ENCODE data around the gene TMEM183A. TPM values are rescaled to one million over a fixed set of nuclear protein-coding genes. Genes with fewer than 3 reads are reported as not detected.

The TMEM183A gene
- polyA plus RNA-seq, 1 experiment: 103 TPM

GRCh38 chr1:203051841-203052324, 44.7 kb downstream of the TMEM183A start:
- TF ChIP-seq CTCF (IDR thresholded peaks at IDR 0.05; ENCODE audit: insufficient read depth, low read depth, low read length): no peak
- ChIA-PET POLR2A (no interaction called here), CTCF (interaction anchor here (11.2 kb wide), 1 partner anchor 12 kb away, joined by 105 read pairs; no protein-coding TSS in a partner anchor)
- DNase-seq (ENCODE audit: low read depth): no peak
- Histone ChIP-seq H3K27me3 (ENCODE audit: control insufficient read depth, insufficient read depth, low read length) (no peaks in the 10 kb centered on the region; the same call in 1 of the 2 replicates), H3K36me3 (ENCODE audit: control insufficient read depth, insufficient read depth, low read length) (peaks cover 10% of the 10 kb centered on the region), H3K4me3 (ENCODE audit: low read depth, low read length) (no peak overlapping the region)

- DNase-seq (ENCODE audit: low read depth): no peak
- no peaks in the 10 kb centered on the region; the same call in 1 of the 2 replicates for H3K27me3 ChIP-seq (ENCODE audit: control insufficient read depth, insufficient read depth, low read length)
- CTCF ChIA-PET: interaction anchor here (11.2 kb wide), 1 partner anchor 12 kb away, joined by 105 read pairs; no protein-coding TSS in a partner anchor
- H3K36me3 ChIP-seq (ENCODE audit: control insufficient read depth, insufficient read depth, low read length): peaks cover 10% of the 10 kb centered on the region
- POLR2A ChIA-PET: no interaction called here
- no peak for TF ChIP-seq CTCF (IDR thresholded peaks at IDR 0.05; ENCODE audit: insufficient read depth, low read depth, low read length)
- H3K4me3 ChIP-seq (ENCODE audit: low read depth, low read length): no peak overlapping the region
Measured at GRCh38 chr1:203052601-203053000, 45.4 kb downstream of the TMEM183A start.

GRCh38 chr1:203054184-203054583, 47.0 kb downstream of the TMEM183A start:
- TF ChIP-seq CTCF (IDR thresholded peaks at IDR 0.05; ENCODE audit: insufficient read depth, low read depth, low read length): no peak

GRCh38 chr1:203054642-203055041, 47.5 kb downstream of the TMEM183A start:
- CTCF ChIA-PET: interaction anchor here (0.9 to 11.2 kb wide), 5 partner anchors 14 to 213 kb away, joined by 3 to 105 read pairs (median 7); no protein-coding TSS in a partner anchor

More at GRCh38 chr1:203054184-203054583, 47.0 kb downstream of the TMEM183A start:
- ChIA-PET POLR2A (no interaction called here), CTCF (interaction anchor here (0.9 to 11.2 kb wide), 3 partner anchors 14 to 213 kb away, joined by 3 to 105 read pairs (median 3); no protein-coding TSS in a partner anchor)
- DNase-seq (ENCODE audit: low read depth): no peak
- peaks cover 6% of the 10 kb centered on the region for H3K36me3 ChIP-seq (ENCODE audit: control insufficient read depth, insufficient read depth, low read length)
- no peak overlapping the region for H3K4me3 ChIP-seq (ENCODE audit: low read depth, low read length)
- no peaks in the 10 kb centered on the region; the same call in 1 of the 2 replicates for H3K27me3 ChIP-seq (ENCODE audit: control insufficient read depth, insufficient read depth, low read length)

More at GRCh38 chr1:203054642-203055041, 47.5 kb downstream of the TMEM183A start:
- DNase-seq (ENCODE audit: low read depth): no peak
- Histone ChIP-seq H3K4me3 (ENCODE audit: low read depth, low read length) (no peak overlapping the region), H3K36me3 (ENCODE audit: control insufficient read depth, insufficient read depth, low read length) (peaks cover 5% of the 10 kb centered on the region), H3K27me3 (ENCODE audit: control insufficient read depth, insufficient read depth, low read length) (no peaks in the 10 kb centered on the region; the same call in 1 of the 2 replicates)
- no peak for TF ChIP-seq CTCF (IDR thresholded peaks at IDR 0.05; ENCODE audit: insufficient read depth, low read depth, low read length)
- POLR2A ChIA-PET: no interaction called here

Measured in BJ (cell line).